Esophagus muscularis mucosa (tissue), 4 donors: ENCODE results near the gene RBM25.
"Not testable (repeated sequence)": the region's sequence is repeated elsewhere in the genome, so short reads cannot be mapped to it uniquely, and the experiment has no call there.

Experiments
- EP300 ChIP-seq: sonication (generic); formaldehyde crosslinking; IDR thresholded peaks from one replicate; pipeline ENCODE4 v1.6.1; 2017; ENCODE audit warnings: antibody characterized with exemption
- POLR2A ChIP-seq: fragments of 450-650 bp; IDR thresholded peaks from one replicate; pipeline ENCODE4 v1.6.1; 2017; ENCODE audit warnings: antibody characterized with exemption, moderate library complexity, mild to moderate bottlenecking, low read depth
- POLR2AphosphoS5 ChIP-seq, 2 donors: sonication (generic); formaldehyde crosslinking; IDR thresholded peaks; one replicate each; pipeline ENCODE4 v1.6.1; 2017; ENCODE audit warnings: antibody characterized with exemption in 2 of 2
- TF ChIP-seq, protein P1 (sequence below), 3 experiments: fragments of 200-600 bp in 2 of 3; fragments of 450-650 bp in 1 of 3; sonication (generic) in 2 of 3; IDR thresholded peaks; one replicate each; pipeline ENCODE4 v1.5.1; 2017 to 2019; ENCODE audit warnings: antibody characterized with exemption in 3 of 3, mild to moderate bottlenecking in 2 of 3, moderate library complexity in 1 of 3

DNA sequence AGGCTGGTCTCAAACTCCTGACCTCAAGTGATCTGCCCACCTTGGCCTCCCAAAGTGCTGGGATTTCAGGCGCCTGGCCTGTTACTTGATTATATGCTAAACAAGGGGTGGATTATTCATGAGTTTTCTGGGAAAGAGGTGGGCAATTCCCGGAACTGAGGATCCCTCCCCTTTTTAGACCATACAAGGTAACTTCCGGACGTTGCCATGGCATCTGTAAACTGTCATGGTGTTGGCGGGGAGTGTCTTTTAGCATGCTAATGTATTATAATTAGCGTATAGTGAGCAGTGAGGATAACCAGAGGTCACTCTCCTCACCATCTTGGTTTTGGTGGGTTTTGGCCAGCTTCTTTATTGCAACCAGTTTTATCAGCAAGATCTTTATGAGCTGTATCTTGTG is 111.5 kb downstream of the RBM25 start:
- TF ChIP-seq, protein P1, sequence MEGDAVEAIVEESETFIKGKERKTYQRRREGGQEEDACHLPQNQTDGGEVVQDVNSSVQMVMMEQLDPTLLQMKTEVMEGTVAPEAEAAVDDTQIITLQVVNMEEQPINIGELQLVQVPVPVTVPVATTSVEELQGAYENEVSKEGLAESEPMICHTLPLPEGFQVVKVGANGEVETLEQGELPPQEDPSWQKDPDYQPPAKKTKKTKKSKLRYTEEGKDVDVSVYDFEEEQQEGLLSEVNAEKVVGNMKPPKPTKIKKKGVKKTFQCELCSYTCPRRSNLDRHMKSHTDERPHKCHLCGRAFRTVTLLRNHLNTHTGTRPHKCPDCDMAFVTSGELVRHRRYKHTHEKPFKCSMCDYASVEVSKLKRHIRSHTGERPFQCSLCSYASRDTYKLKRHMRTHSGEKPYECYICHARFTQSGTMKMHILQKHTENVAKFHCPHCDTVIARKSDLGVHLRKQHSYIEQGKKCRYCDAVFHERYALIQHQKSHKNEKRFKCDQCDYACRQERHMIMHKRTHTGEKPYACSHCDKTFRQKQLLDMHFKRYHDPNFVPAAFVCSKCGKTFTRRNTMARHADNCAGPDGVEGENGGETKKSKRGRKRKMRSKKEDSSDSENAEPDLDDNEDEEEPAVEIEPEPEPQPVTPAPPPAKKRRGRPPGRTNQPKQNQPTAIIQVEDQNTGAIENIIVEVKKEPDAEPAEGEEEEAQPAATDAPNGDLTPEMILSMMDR (IDR thresholded peaks at IDR 0.05): not testable (repeated sequence)
- TF ChIP-seq POLR2AphosphoS5 (IDR thresholded peaks at IDR 0.05); POLR2A; EP300: not testable (repeated sequence)
